HL-60/S4 treated with phorbol 12-myristate 13-acetate at 8.2 ng/mL for 4 days and 3 days (cell line): Measurements from ENCODE around the gene OTOP2.
"Not testable (repeated sequence)": the region's sequence is repeated elsewhere in the genome, so short reads cannot be mapped to it uniquely, and the experiment has no call there.

ENCODE experiments used
- in situ Hi-C: fragments of 300-500 bp; cut with MboI; formaldehyde crosslinking; loops from 2 replicates; pipeline ENCODE4 v1.15.0; 2022; ENCODE audit warnings: low sequenced_read_pairs

OTOP2 gene

DNA sequence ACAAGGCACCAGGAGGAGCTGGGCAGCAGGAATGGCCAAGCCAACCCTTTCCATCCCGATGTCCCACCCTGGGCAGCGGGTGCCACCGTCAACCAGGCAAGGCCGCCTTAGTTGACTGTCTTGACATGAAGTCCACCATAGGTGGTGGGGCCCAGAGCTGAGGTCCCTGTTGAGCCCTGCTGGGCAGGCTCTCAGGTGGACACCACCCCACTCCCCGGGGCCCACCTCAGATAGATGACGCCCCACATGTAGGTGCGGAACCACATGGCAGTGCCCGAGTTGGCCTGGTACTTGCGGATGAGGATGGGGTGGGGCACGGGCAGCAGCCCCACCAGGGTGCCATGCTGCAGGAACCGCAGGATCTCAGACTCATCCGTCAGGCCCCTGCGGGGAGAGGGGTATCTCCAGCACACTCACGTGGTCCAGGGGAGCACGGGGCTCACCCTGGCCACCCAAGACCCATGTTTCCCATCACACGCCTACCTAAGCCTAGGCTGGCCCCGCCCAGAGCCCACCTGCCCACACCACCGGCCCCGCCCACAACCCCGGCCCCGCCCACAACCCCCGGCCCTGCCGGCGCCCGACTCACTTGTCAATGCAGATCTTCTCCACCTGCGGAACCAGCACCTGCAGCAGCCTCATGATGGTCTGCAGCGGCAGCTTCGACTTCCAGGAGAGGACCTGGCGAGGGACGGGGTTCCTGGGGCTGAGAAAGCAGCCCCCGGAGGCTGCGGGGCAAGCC lies 27.8 kb downstream of the OTOP2 start:
- in situ Hi-C loops, result no loop called here

DNA sequence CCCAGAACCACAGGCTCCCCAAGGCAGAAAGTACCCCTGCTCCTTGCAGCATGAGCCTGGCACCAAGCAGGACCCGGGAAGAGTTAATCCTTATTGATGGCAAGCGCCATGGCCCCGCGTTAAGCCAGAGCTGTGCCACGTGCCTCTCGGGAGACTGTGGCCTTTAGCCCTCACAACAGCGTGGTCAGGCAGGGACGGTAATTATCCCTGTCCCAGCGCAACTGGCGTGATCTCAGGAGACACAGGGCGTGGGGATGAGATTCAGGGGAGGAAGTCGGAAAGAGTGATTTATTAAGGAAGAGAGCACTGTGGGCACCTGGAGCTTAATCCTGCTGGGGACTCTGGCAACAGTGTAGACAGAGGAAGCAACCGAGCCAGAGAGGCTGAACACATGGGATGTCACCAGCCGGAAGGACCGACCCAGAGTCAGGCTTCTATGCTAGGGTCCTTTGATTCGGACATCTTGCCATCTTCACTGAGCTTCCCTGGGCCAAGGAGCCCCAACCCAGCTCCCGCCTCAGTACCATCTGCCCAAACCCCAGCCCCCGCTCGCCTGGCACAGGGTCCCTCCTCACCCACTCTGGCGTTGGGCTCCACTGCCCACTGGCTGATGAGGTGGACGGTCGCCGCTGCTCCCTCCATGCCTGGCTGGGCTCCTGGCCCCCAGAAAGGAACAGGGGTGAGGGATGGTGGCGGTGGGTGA lies 28.5 kb downstream of the OTOP2 start:
- in situ Hi-C loops, result no loop called here

DNA sequence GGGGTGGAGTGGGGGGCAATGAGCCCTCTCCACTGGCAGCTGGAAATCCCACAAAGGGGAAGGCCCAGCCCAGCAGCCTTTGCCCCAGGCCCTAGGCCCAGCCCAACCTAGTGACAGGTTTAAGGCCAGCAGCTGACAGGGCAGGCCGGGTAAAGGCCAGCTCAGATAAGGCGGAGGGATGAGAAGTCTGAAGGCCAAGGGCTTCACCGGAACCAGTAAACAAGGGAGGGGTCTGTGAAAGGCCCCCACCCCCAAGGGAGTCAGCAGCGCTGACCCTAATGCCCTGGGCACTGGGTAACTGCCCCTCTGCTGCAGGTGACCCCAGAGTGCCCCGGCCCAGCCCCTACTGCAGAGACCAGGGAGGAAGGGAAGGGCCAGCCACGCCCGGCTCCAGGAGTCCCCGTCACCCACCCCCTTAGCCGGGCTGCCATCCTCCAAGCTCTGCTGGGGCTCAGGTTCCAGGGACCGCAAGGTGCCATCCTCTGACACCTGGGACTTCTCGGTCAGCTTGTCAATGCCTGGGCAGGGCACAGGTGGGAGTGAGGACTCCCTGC lies 29.1 kb downstream of the OTOP2 start:
- in situ Hi-C loops, result no loop called here

DNA sequence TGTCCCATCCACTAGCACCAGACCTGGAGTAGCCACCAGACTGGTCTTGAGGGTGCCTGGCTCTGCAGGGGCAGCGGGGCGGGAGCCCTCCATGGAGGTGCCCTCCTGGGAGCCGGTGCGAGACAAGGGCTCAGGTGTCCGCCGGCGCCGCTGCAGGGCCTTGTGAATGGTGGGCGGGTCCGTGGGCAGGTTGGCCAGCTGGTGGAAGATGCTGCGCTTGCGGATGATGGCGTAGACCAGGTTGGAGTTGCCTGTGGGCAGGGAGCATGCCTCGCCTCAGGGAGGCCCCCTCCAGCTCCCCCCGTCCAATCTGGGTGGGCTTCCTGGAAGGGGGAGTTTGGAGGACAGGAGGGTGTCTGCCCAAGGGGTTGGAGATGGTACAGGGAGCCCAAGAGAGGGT lies 30.0 kb downstream of the OTOP2 start:
- in situ Hi-C loops, result no loop called here

- in situ Hi-C loops, result no loop called here
These were observed 30.8 kb downstream of the OTOP2 start for GRCh38 chr17:74954665-74955421.

GRCh38 chr17:74956093-74956492 lies 32.0 kb downstream of the OTOP2 start:
- in situ Hi-C loops, result no loop called here

DNA sequence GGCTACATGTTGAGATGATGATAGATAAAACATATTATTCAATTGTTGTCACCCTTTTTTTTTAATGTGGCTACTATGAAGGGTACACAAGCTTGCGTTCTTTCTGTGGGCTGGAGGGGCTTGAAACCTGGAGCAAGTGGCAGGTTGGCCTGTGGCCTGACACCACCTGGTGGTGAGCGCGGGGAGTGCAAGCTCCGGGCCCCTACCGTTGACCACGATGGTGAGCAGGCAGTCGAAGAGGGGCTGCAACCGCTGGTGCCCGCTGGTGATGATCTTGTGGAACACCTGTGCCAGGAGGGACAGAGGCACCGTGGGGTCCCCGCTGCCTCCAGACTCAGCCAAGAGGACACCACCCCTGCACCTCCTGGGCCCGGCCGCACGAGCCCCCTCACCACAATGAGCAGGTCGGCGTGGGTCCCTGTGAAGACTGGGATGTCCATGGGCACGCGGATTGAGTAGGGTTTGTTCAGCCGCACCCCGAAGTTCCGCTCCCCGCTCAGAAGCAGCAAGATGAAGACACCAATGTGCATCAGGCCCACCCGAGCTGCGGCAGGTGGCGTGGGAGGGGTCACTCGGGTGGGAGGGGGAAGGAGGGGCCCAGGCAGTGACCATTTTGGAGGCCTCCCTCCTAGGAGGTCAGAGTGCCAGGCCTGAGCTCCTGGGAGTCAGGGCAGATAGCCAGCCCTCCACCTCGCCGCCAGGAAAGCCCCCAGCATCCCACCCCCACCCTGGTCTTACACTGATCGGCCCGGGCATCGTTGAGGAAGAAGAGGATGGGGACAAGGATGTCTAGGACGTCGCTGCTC lies 34.1 kb downstream of the OTOP2 start:
- in situ Hi-C loops, result no loop called here

GRCh38 chr17:74959826-74960515 lies 35.9 kb downstream of the OTOP2 start:
- in situ Hi-C loops, result no loop called here

DNA sequence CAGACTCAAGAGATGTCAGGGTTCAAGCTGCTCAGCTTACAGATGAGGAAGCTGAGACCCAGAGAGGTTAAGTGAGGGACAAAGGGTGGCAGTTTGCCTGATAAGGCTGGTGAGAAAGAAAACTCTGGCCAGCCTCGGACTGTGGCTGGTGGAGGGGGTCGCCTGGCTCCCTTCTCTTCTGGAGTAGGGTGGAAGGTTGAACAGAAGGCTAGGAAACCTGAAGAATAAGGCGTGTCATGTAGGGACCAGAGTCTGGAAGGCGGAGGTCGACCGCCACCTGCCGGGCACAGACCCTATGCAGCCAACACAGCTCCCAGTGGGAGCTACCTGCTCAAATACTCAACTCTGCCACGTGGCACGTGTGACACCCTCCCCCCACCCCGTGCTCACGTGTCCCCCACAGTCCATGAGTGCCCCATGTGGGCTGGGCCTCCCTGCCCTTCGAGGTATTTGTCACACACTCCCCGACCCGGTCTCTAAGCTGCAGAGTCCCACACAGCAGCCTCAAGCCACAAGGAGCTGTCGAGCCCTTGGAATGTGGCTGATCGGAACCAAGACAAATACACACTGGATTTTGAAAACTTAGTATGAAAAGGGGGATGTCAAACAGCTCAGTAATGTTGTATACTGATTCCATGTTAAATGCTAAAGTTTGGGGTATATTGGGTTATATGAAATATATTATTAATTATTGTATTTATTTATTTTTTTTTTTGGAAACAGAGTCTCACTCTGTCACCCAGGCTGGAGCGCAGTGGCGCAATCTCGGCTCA lies 36.7 kb downstream of the OTOP2 start:
- in situ Hi-C loops, result no loop called here

- in situ Hi-C loops, result no loop called here
These were observed 37.7 kb downstream of the OTOP2 start for GRCh38 chr17:74961657-74962350.

DNA sequence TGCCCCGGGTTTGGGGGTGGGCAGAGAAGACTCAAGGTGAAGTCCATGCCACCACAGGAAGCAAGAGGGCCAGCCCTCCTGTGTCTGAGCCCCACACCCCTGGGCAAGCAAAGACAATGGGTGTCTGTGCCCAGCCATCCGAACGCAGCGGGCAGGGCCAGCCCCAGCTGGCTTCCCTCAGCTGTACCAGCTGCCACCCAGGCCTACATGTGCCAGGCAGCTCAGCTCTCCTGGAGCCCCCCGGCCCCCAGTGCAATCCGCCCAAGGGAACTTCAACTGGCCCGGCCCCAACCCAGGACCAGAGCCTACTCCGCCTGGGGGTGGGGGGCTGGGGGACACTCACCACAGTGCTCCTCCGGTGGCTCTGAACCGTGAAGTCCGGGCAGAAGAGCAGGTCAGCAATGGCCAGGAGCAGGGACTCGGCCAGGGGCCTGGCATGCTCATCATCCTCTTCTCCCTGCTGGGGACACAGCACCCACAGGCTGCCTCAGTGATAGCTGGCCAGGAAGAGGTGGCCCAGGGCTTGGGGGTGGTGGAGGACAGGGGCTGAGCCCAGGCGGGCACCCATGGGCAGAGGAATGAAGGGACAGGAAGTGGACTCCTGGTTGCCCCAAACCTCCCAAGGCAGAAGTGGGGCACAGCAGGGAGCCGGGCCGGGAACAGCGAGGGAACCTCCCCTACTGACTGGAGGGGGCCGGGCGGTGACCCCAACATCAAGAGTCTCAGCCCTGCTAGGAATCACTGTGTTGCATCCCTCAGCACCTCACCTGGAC lies 38.7 kb downstream of the OTOP2 start:
- in situ Hi-C loops, result no loop called here

GRCh38 chr17:74963656-74964055 lies 39.6 kb downstream of the OTOP2 start:
- in situ Hi-C loops, result no loop called here

DNA sequence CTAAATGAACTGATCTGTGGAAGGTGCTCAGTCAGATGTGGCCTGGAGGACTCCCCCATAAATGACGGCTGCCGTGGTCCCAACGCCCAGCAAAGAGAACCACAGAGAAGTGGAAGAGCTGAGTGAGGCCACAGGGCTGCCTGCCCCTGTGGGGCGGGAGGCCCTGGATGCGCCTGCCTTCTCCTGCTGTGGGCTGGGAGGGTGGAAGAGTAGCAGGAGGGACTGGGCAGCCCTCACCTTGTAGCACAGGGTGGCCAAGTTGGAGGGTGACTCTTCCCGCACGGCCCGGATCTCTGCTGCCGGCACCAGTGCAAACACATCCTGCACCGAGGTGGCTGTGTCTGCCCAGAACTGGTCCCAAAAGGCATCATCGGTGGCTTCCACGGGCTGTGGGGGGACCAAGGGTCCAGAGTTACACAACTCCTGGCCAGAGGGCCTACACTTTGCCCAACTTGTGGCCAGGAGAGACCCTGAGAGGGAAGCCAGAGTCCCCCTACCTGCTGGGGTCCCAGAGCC lies 40.2 kb downstream of the OTOP2 start:
- in situ Hi-C loops, result no loop called here

- in situ Hi-C loops, result no loop called here
These were observed 41.0 kb downstream of the OTOP2 start for GRCh38 chr17:74964988-74965622.

DNA sequence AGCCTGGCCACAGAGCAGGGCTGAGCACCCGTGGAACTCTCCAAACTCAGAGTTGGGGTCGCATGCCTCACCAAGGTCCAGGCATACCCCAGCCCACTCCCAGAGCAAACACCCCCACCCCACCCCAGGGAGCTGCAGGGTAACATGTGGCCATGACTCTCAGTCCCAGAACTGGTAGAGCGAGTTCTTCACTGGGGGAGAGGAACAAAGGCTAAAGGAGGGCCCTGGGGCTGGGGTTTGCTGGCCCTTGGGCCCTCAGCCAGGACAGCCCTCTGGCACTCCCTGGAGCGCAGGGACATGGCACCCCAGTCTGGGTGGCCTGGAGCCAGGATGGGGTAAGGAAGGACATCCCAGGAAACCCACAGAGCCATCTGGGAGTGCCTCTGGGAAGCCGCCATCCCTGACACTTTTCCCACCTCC lies 44.3 kb downstream of the OTOP2 start:
- in situ Hi-C loops, result no loop called here

DNA sequence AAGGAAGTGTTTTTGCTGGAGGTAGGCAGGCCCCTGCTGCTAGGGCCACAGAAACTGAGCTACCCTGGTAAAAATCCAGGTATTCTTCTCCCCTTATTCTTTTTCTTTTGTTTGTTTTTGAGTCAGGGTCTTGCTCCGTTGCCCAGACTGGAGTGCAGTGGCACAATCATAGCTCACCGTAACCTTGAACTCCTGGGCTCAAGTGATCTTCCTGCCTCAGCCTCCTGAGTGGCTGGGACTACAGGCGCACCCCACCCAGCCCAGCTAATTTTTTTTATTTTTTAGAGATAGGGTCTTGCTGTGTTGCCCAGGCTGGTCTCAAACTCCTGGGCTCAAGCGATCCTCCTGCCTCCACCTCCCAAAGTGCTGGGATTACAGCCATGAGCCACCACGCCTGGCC lies 45.4 kb downstream of the OTOP2 start:
- in situ Hi-C loops, result not testable (repeated sequence)

GRCh38 chr17:74970395-74970794 lies 46.3 kb downstream of the OTOP2 start:
- in situ Hi-C loops, result no loop called here
